Measurements from ENCODE around the gene CPED1.
"Not testable (repeated sequence)": the region's sequence is repeated elsewhere in the genome, so short reads cannot be mapped to it uniquely, and the experiment has no call there.

CPED1 gene

GRCh38 chr7:120996333-120996987, 7.9 kb downstream of the CPED1 start:
- DNase-seq (ENCODE audit: low read depth, low spot score): no peak

DNA sequence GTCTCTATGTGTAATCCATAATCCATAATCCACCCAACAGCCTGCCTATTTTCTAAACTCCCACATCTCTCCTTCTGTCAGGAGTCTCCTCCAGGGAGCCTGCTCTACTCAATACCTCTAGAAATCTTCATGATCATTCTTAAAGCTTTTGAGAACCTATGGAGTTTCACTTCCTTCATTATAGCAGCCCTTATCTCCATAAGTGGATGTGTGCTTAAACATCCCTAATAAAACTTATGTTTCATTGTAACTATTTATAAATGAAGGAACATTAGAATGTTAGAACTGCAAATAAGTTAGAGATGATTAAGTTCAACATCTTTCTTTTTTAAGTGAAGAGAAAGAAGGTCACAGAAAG, 8.5 kb downstream of the CPED1 start:
- DNase-seq (ENCODE audit: low read depth, low spot score): no peak

DNA sequence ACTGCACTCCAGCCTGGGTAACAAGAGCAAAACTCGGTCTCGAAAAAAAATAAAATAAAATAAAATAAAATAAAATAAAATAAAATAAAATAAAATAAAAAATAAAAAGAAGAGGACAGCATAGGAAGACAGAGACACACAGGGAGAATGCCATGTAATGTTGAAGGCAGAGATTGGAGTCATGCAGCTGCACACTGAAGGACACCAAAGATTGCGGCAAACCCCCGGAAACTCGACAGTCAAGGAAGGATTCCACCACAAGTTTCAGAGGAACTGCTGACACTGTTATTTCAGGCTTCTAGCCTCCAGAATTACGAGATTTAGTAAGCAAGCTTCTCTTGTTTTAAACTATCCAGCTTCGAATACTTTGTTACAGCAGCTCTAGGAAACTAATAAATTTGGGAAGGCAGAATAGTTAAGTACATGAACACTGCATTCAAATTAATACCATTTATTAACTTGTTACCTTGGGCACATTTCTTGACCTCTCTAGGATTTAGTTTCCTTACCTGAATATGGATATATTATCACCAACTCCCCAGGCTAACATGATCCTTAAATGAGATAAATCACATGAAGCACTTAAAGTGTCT, 9.5 kb downstream of the CPED1 start:
- DNase-seq (ENCODE audit: low read depth, low spot score): no peak

DNA sequence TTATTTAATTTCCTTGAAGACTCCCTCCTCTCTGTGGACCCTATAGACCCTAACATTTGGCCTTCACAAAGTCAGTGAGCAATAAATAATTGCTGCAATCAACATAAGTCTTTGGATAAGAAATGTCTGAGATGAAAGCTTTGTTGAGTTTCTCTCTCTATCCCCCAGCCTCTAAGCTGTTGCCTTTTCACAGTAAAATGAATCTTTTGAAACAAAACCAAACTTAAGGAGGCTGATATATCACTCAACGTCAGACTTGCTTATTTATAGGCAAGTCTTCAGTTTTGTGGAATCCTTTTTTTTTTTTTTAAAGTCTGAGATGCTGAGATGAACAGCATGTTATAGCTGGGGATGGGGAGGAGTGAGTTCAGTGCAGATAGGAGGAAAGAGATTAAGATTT, 10.0 kb downstream of the CPED1 start:
- DNase-seq (ENCODE audit: low read depth, low spot score): no peak

- DNase-seq (ENCODE audit: low read depth, low spot score): no peak
Observed at GRCh38 chr7:120998996-120999565, 10.6 kb downstream of the CPED1 start.

GRCh38 chr7:121000081-121000983, 11.8 kb downstream of the CPED1 start:
- DNase-seq (ENCODE audit: low read depth, low spot score): no peak

DNA sequence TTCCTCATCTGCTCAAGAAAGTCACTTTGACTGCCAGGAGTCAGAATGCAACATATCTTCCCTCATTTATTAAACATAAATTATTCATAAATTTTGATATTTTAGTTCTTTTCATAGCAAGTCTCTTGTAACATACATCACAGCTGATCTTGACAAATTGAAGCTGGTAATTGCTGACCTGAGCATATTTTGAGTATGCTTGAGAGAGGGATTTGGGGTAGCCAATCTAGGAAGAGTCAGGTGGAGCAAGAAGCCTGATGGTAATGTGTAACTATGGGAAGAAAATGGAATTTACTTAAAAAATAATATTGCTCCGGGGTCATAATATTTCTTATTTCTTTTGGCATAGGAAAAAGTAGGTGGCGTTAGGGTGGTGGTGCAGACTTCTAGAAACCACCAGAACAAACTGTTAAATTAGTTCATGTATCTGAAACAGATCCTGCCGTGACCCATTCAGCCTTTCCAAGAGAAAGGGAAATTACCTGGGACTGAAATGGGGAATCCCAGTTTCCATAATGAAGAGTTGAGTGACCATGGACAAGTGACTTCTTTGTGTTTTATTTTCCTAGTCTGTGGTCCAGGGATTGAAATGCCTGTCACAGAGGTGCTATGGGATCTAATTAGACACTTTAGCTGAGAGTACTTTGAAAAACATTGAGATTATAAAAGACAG, 12.9 kb downstream of the CPED1 start:
- no peak for DNase-seq (ENCODE audit: low read depth, low spot score)

- no peak for DNase-seq (ENCODE audit: low read depth, low spot score)
Observed at GRCh38 chr7:121002048-121002756, 13.7 kb downstream of the CPED1 start.

DNA sequence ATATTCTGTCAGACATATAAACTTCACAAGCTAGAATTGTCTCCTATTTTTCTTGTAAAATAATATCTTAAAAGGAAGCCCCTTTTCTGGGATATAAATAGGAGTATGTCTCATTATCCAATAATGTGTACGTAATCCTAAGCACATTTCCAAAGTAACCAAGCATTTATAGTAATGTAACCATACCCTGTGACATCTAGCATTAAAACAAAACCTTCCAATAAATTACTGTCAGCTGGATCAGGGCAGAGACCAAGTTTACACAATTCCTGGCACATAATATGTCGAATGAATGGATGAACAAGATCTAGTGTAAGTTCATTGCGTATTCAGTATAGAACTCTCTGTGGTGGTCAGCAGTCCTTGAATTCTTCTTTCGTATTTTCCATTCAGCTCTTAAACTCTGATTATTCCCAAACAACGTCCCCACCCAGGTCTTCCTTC, 14.3 kb downstream of the CPED1 start:
- DNase-seq (ENCODE audit: low read depth, low spot score): no peak

DNA sequence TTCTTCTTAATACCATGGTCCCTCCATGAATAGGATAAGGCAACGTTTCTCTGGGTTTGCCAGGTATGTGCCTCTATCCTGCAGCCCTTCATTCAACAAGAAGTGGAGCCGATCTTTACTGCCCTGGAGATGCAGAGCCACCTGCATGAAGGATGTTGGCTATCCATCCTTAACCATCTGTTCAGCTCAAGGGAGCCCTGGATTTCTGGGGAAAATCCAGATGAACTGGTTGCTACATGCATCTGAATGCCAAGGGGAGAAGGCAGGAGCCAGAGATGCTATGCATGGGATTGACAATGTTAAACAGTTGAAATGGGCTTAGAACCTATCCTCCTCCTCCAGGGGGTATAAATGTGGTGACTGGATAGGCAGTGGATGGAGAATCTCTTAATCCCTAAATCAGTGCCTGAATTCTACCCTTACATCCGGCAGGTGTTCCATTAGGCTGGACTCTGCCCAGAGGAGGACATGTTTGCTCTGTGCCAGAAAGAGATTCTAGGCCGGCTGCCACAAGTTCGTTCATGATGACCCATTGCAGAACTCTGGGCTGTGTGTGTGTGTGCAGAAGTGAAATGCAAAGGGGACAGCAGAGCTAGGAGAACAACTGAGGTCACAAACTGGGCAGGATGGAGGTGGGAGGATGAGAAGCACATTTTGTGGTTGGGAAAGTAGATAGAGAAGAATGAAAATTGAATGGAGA, 15.6 kb downstream of the CPED1 start:
- DNase-seq (ENCODE audit: low read depth, low spot score): no peak

DNA sequence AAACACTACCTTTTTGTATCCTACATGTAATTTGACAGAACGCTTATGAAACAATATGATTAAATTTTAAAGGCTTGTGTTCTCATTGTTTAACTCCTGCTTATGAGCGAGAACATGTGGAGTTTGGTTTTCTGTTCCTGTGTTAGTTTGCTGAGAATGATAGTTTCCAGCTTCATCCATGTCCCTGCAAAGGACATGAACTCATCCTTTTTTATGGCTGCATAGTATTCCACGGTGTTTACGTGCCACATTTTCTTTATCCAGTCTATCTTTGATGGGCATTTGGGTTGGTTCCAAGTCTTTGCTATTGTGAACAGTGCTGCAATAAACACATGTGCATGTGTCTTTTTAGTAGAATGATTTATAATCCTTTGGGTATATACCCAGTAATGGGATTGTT, 16.5 kb downstream of the CPED1 start:
- not testable (repeated sequence) for DNase-seq (ENCODE audit: low read depth, low spot score)

DNA sequence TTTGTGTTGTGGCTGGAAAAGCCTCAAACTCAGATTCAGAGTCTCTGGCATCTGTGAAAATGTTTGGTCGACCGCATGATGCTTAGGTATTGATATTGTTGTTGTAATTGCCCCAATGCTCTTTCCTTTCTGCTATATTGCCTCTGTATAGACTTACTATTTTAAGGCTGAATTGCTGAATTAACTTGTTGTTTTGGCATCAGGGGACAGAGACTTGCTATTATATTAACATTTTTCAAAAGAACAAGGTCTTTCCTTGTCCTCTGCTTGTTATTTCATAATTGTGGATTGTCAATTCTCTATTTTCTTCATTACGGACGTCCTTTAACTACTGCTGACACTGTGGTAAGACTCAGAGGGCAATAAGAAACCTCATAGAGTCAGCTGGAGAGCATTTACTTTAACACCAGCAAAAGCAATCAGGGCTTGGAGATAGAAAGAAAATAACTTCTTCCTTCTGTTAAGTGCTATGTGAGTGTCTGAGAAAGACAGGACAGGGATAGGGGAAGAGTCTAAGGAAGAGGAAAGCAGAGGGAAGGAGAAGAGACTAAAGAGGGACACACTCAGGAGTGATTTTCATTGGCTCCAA, 17.6 kb downstream of the CPED1 start:
- DNase-seq (ENCODE audit: low read depth, low spot score): no peak

DNA sequence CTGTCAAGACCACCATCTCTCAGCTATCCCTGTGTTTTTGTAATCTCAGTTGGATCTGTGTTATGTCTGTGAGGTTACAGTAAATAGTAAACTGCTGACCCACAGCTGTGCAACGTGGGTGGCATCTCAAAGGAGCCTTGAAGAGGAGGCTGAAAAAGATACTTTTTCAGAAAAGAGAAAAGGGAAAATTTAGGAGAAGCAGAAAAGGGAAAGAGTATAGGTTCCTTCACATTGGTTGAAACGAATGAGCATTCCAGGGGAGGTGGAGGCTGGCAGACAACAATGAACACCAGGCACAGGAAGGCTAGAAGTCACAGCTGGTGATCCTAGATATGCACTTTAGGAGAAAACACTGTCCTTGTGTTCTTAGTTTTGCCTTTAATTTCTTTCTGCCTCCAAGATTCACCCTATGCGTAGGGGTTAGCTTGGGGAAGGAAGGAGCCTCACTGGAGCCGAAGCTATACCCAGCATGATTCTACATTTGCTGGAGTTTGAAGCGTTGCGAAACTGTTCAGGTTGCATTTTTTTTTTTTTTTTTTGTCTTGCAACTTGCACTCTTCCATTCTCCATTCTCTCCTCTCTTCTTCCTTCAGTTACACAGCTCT, 18.3 kb downstream of the CPED1 start:
- DNase-seq (ENCODE audit: low read depth, low spot score): no peak

DNA sequence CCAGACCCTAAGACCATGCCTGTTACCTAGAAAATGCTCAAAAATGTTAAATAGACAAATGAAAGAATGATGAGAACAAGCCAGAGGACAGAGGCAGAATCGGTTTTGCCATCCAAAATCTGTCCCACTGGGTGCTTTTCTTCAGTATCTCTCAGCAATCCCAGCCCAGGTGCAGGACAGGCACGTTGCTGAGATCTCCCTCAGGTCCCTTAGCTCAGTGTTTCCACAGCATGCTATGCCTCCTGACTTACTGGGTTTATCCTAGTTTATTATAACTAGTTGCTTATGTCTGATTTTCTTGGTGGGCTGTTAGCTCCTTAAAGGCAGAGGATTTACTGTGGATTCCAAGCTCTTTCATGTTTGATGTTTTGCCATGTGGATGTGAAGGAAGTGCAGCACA, 20.3 kb downstream of the CPED1 start:
- DNase-seq (ENCODE audit: low read depth, low spot score): no peak

DNA sequence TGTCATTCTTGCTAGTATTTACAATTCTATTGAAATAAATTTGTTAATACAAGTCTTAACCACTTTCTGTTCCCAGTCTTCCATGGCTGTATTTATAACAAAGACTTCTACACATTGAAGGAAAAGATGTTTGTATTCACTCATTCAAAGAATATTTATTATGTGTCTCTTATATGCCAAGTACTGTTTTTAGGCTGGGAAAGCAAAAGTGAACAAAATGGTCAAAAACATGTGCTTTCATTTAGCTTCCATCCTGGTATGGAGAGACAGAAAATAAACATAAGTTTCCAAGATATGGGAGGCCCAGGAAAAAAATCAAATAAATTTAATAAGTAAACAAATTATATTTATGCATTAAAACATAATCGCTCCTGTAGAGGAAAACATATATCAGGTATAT, 22.9 kb downstream of the CPED1 start:
- DNase-seq (ENCODE audit: low read depth, low spot score): no peak

DNA sequence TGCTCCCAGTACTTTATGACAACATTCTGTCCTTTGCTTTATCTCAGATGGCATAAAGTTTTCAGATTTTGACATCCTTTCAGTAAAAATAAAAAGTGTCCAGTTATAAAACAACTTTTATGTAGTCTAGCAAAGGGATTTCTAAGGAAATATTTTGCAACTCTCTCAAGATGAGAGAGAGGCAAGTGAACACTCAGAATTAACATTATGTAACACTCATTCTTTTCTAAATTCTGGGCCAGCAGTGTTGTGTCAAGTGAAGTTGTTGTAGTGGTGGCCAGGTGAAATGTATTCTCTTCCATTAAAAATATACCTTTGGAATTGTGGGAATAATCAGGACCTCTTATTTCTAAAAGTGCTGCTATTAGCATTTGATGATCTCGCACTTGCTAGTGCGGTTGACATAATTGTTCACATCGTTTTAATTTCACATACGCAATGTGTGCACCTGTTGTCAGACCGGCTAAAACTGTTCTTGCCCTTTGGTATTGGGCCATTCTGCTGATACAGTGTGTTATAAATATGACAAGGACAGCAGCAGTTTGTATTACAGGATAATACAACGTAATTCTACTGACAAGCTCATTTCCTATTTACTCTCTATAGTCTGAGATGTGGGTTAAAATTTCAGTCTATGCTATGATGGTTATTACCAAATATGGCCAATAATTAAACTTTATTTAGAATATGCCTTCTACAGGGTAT, 23.8 kb downstream of the CPED1 start:
- no peak for DNase-seq (ENCODE audit: low read depth, low spot score)

DNA sequence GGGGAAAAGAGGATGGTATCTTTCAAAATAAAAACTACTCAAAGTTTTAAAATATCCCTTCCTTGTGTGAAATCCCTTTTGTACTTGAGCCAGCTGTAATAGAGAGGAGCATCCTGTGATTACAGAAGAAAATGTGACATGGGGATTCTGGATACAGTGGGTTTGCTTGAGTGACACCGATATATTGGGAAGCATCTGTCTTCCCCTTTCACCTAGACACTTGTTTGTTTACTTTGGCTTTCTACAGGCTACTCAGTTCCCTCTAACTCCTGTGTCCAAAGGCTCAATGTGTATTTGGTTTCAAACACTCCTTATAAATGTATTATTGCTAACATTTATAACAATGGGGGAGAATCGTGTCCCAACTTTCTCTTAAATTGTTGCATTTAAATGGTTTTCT, 24.4 kb downstream of the CPED1 start:
- DNase-seq (ENCODE audit: low read depth, low spot score): no peak

GRCh38 chr7:121015560-121015959, 27.0 kb downstream of the CPED1 start:
- DNase-seq (ENCODE audit: low read depth, low spot score): no peak

DNA sequence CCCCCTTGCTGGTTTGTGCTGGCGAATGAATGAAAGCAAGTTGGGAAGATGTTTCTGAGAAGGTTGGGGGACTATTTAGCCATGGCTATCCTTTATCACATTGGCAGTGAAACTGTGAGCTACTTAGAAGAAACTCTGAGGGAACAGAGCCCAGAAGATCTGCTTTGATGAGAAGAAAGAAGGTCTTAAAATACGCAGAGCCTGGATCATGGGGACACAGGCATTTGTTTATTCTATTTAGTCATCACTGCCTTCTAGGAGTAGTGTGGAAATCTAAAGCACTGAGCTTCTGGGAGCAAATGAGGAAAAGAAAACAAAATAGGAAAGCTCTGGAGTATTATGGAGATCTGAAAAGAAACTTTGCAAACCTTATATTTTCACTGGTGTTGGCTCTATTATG, 28.5 kb downstream of the CPED1 start:
- no peak for DNase-seq (ENCODE audit: low read depth, low spot score)

All from iPS DF 19.7 (cell line).